ENCODE results near the gene PPP1CA. TPM values are rescaled to one million over a fixed set of nuclear protein-coding genes. Genes with fewer than 3 reads are reported as not detected.

The PPP1CA gene
- total and polyA plus RNA-seq, 4 donors: 87.2 to 178 (median 157) TPM

DNA sequence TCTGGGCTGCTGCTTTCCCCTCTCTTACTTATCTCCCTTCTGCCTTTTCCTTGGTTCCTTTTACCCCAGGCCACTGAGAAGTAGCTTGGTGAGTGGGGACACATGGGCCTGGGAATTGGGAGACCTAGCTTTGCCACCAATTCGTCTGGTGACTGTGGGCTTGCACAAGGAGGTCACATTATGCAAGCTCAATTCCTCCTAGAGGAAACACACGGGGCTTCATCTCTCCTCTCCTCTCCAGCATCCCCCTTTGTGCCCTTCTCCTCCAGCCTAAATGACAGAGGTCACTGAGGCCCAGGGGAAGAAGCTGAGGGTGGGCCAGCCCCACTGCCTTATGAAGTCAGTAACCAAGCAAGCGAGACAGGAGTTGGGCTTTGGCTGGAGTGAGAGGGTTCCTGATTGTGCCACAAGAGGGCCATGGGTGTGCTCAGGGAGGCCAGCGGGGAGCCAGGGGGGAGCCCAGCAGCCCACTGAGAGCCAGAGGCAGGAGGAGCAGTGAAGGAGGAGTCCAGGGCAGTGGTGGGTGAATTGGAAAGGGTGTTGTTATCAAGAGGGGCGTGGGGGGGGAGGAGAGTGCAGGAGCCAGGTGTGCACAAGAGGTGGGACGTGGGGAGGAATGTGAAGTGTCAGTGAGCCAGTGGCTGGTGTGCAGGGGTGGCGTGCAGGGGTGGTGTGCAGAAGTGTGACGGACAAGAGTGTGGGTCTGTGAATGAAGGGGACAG, 30.3 kb downstream of the PPP1CA start:
- DNase-seq: peak; percentile 59 to 68 (median 62)
- Histone ChIP-seq H3K4me3 (no peak overlapping the region), H3K4me1 (ENCODE audit: control insufficient read depth in 5 of 5, insufficient read depth in 5 of 5, low read length in 5 of 5) (peaks cover 14 to 74% (median 37%) of the 10 kb centered on the region in 5 donors), H3K9ac (ENCODE audit: insufficient read depth in 1 of 2, low read length in 2 of 2) (peak overlapping the region in 1 of 2 donors; percentile 64), H3K27ac (ENCODE audit: low read depth in 1 of 2, low read length in 1 of 2) (peak overlapping the region in 1 of 2 donors; percentile 76), H3K27me3 (ENCODE audit: control insufficient read depth in 3 of 3, insufficient read depth in 3 of 3, low read length in 2 of 3) (peaks cover 0 to 6% (median 0%) of the 10 kb centered on the region in 3 donors), H3K9me3 (ENCODE audit: control insufficient read depth in 4 of 4, insufficient read depth in 3 of 4, low read length in 3 of 4) (no peaks in the 10 kb centered on the region), H3K36me3 (ENCODE audit: control insufficient read depth in 4 of 4, insufficient read depth in 4 of 4, low read length in 4 of 4) (no peaks in the 10 kb centered on the region)
- TF ChIP-seq CTCF (IDR thresholded peaks at IDR 0.05; ENCODE audit: control extremely low read depth, extremely low read depth): peak; percentile 3
- ATAC-seq (ENCODE audit: insufficient read depth, low FRiP score): no peak
- 29 to 33% methylated on average over 8 of the region's 8 CpGs for WGBS, 2 donors

- 51 to 52% methylated on average over 14 of the region's 14 CpGs for WGBS, 2 donors
- peak overlapping the region in 1 of 2 donors; percentile 27 for H3K27ac ChIP-seq (ENCODE audit: low read depth in 1 of 2, low read length in 1 of 2)
- H3K4me1 ChIP-seq (ENCODE audit: control insufficient read depth in 5 of 5, insufficient read depth in 5 of 5, low read length in 5 of 5): peaks cover 14 to 76% (median 44%) of the 10 kb centered on the region in 5 donors
- H3K36me3 ChIP-seq (ENCODE audit: control insufficient read depth in 4 of 4, insufficient read depth in 4 of 4, low read length in 4 of 4): no peaks in the 10 kb centered on the region
- peak overlapping the region in 1 of 2 donors; percentile 64 for H3K9ac ChIP-seq (ENCODE audit: insufficient read depth in 1 of 2, low read length in 2 of 2)
- H3K4me3 ChIP-seq: no peak overlapping the region
- H3K27me3 ChIP-seq (ENCODE audit: control insufficient read depth in 3 of 3, insufficient read depth in 3 of 3, low read length in 2 of 3): no peaks in the 10 kb centered on the region
- no peaks in the 10 kb centered on the region for H3K9me3 ChIP-seq (ENCODE audit: control insufficient read depth in 4 of 4, insufficient read depth in 3 of 4, low read length in 3 of 4)
- peak; percentile 90 to 97 (median 94) for DNase-seq
- TF ChIP-seq CTCF (IDR thresholded peaks at IDR 0.05; ENCODE audit: control extremely low read depth, extremely low read depth): no peak
- ATAC-seq (ENCODE audit: insufficient read depth, low FRiP score): no peak
Measured at GRCh38 chr11:67370351-67371076, 31.1 kb downstream of the PPP1CA start.

DNA sequence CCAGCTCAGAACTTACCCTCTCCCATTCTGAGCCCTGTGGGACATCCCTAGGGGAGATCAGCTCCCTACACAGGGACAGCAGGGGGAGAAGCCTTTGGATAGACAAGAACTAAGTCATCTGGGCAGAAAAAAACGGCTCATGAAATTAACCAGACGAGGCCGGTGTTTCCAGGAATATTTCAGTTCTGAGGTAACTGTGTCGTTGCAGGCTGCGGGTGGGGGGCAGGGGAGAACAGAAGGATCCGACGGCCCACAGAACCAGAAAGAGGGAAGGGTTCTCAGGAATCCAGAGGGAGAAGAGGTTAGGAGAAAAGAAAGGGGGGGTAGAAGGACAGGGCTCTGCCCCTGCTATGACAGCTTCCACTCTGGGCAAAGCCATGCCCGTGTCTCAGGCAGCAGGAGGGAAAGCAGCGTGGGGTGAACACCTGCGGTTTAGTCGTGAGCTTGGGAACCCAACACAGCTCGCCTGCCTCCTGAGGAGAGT, 31.8 kb downstream of the PPP1CA start:
- WGBS, 2 donors: 39 to 48% methylated on average over 12 of the region's 12 CpGs
- no peaks in the 10 kb centered on the region for H3K9me3 ChIP-seq (ENCODE audit: control insufficient read depth in 4 of 4, insufficient read depth in 3 of 4, low read length in 3 of 4)
- no peak overlapping the region for H3K9ac ChIP-seq (ENCODE audit: insufficient read depth in 1 of 2, low read length in 2 of 2)
- peaks cover 0 to 6% (median 1%) of the 10 kb centered on the region in 4 donors for H3K36me3 ChIP-seq (ENCODE audit: control insufficient read depth in 4 of 4, insufficient read depth in 4 of 4, low read length in 4 of 4)
- no peak overlapping the region for H3K4me3 ChIP-seq
- peak overlapping the region in 1 of 2 donors; percentile 33 for H3K27ac ChIP-seq (ENCODE audit: low read depth in 1 of 2, low read length in 1 of 2)
- TF ChIP-seq CTCF (IDR thresholded peaks at IDR 0.05; ENCODE audit: control extremely low read depth, extremely low read depth): no peak
- H3K4me1 ChIP-seq (ENCODE audit: control insufficient read depth in 5 of 5, insufficient read depth in 5 of 5, low read length in 5 of 5): peaks cover 14 to 82% (median 48%) of the 10 kb centered on the region in 5 donors
- ATAC-seq (ENCODE audit: insufficient read depth, low FRiP score) (no peak), DNase-seq (peak in 2 of 3 donors; percentile 40 to 44)
- no peaks in the 10 kb centered on the region for H3K27me3 ChIP-seq (ENCODE audit: control insufficient read depth in 3 of 3, insufficient read depth in 3 of 3, low read length in 2 of 3)

Data from lung (tissue), 12 donors.